Sigmoid colon (tissue), 3 donors: ENCODE data around the gene TENM3.

ENCODE experiments used
- POLR2A ChIP-seq, 2 donors: fragments of 450-650 bp; IDR thresholded peaks; one replicate each; pipeline ENCODE4 v1.6.1; 2016; ENCODE audit warnings: antibody characterized with exemption in 2 of 2, mild to moderate bottlenecking in 2 of 2, moderate library complexity in 2 of 2
- TF ChIP-seq, protein P1 (sequence below), 4 experiments: fragments of 450-650 bp in 3 of 4; fragments of 200-600 bp in 1 of 4; IDR thresholded peaks; one replicate each; pipeline ENCODE4 v1.5.1; 2016 to 2019; ENCODE audit warnings: antibody characterized with exemption in 4 of 4, mild to moderate bottlenecking in 3 of 4, moderate library complexity in 2 of 4

DNA sequence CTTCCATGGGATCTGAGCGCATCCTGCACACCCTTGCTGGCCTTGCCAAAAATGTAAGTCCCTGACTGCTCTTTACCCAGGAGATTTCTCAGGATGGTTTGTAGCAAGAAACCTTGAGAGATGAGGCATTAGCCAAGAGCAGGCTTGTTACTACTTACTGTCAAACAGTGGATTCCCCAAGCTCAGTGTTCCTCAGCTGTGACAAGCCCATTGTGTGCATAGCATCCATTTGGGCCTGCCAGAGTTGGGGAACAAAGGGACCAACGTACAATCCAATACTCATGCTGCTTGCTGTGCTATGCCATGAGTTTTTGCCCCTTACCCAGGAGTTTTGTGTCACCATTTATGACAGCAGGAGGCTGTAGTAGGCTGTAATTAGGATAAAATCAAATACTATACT, 267.6 kb downstream of the TENM3 start:
- TF ChIP-seq POLR2A (IDR thresholded peaks at IDR 0.05): no peak
- TF ChIP-seq, protein P1, sequence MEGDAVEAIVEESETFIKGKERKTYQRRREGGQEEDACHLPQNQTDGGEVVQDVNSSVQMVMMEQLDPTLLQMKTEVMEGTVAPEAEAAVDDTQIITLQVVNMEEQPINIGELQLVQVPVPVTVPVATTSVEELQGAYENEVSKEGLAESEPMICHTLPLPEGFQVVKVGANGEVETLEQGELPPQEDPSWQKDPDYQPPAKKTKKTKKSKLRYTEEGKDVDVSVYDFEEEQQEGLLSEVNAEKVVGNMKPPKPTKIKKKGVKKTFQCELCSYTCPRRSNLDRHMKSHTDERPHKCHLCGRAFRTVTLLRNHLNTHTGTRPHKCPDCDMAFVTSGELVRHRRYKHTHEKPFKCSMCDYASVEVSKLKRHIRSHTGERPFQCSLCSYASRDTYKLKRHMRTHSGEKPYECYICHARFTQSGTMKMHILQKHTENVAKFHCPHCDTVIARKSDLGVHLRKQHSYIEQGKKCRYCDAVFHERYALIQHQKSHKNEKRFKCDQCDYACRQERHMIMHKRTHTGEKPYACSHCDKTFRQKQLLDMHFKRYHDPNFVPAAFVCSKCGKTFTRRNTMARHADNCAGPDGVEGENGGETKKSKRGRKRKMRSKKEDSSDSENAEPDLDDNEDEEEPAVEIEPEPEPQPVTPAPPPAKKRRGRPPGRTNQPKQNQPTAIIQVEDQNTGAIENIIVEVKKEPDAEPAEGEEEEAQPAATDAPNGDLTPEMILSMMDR (IDR thresholded peaks at IDR 0.05): no peak
